GM23338 (cell line): Measurements from ENCODE around the gene PNPLA2.

ENCODE experiments used
- CREB1 ChIP-seq: fragments of 250-450 bp; sonication (Bioruptor Pico); IDR thresholded peaks from 2 replicates; pipeline ENCODE4 v1.5.0; 2020; ENCODE audit warnings: low read depth, mild to moderate bottlenecking, moderate library complexity
- CTCF ChIP-seq, 2 experiments: fragments of 200-600 bp in 1 of 2; sonication (generic) in 1 of 2; conservative IDR thresholded peaks; 2 replicates each; pipeline versions ENCODE4 v1.5.1 to v1.6.1; 2016 to 2017; ENCODE audit warnings: antibody characterized with exemption in 2 of 2, low read depth in 2 of 2, mild to moderate bottlenecking in 2 of 2, moderate library complexity in 1 of 2
- EZH2 ChIP-seq: fragments of 200-600 bp; sonication (generic); IDR thresholded peaks from one replicate; pipeline ENCODE4 v1.8.0; 2017; ENCODE audit warnings: antibody characterized with exemption, mild to moderate bottlenecking, low read depth; ENCODE audit not compliant: unreplicated experiment
- EZH2phosphoT487 ChIP-seq: fragments of 200-600 bp; sonication (generic); IDR thresholded peaks from one replicate; pipeline ENCODE4 v1.8.1; 2018; ENCODE audit warnings: antibody characterized with exemption; ENCODE audit not compliant: unreplicated experiment
- JUNB ChIP-seq: IDR thresholded peaks from one replicate; pipeline ENCODE4 v1.6.1; 2016; ENCODE audit warnings: antibody characterized with exemption; ENCODE audit not compliant: unreplicated experiment
- POLR2AphosphoS5 ChIP-seq: IDR thresholded peaks from 2 replicates; pipeline ENCODE4 v1.6.1; 2016; ENCODE audit warnings: antibody characterized with exemption, low read depth
- REST ChIP-seq: IDR thresholded peaks from one replicate; pipeline ENCODE4 v1.6.1; 2018; ENCODE audit warnings: antibody characterized with exemption; ENCODE audit not compliant: unreplicated experiment
- ZNF114 ChIP-seq: fragments of 250-450 bp; sonication (Bioruptor Pico); IDR thresholded peaks from 2 replicates; pipeline ENCODE4 v1.5.0; 2020; ENCODE audit warnings: mild to moderate bottlenecking, moderate library complexity
- ZNF331 ChIP-seq: fragments of 250-450 bp; sonication (Bioruptor Pico); IDR thresholded peaks from 2 replicates; pipeline ENCODE4 v1.5.0; 2020; ENCODE audit warnings: low read depth, mild to moderate bottlenecking, moderate library complexity

GRCh38 chr11:803467-803742 is 15.3 kb upstream of the PNPLA2 start:
- no peak for TF ChIP-seq CTCF (conservative IDR thresholded peaks at IDR 0.05; ENCODE audit: low read depth in 2 of 2)
- no peak for TF ChIP-seq EZH2phosphoT487
- TF ChIP-seq EZH2 = no peak
- TF ChIP-seq CREB1 (CRISPR knock-in tag) = no peak
- no peak for TF ChIP-seq POLR2AphosphoS5
- no peak for TF ChIP-seq JUNB
- no peak for TF ChIP-seq REST
- no peak for TF ChIP-seq ZNF331 (CRISPR knock-in tag)
- no peak for TF ChIP-seq ZNF114 (CRISPR knock-in tag)
